Colonic mucosa (tissue), 4 donors: ENCODE data around the gene MRPL1. TPM values are rescaled to one million over a fixed set of nuclear protein-coding genes. Genes with fewer than 3 reads are reported as not detected.

Experiments
- DNase-seq: peaks from one replicate; pipeline ENCODE4 v3.0.0-alpha.2; 2020
- H3K27ac ChIP-seq: fragments of 200-600 bp; one replicate; pipeline ENCODE4 v1.8.0; 2021
- H3K27me3 ChIP-seq: fragments of 200-600 bp; one replicate; pipeline ENCODE4 v1.8.0; 2021
- H3K36me3 ChIP-seq: fragments of 200-600 bp; one replicate; pipeline ENCODE4 v1.8.0; 2021
- H3K4me1 ChIP-seq: fragments of 200-600 bp; one replicate; pipeline ENCODE4 v1.8.0; 2021; ENCODE audit warnings: mild to moderate bottlenecking
- H3K4me3 ChIP-seq: fragments of 200-600 bp; one replicate; pipeline ENCODE4 v1.8.0; 2021
- H3K9ac ChIP-seq, 2 donors: one replicate each; pipeline ENCODE4 v1.7.0; 2013; ENCODE audit warnings: control low read depth in 2 of 2, low read depth in 2 of 2, low read length in 2 of 2
- H3K9me3 ChIP-seq: fragments of 200-600 bp; one replicate; pipeline ENCODE4 v1.8.0; 2021
- intact Hi-C: fragments of 100-400 bp; cut with DNase I; formaldehyde crosslinking; loops from one replicate; pipeline ENCODE4 v1.14.1; 2022
- total RNA-seq, 2 donors: library from RNA; stranded (reverse); fragmentation: NEBNext Ultra II Directional in 1 of 2; extraction: Animal tissue kit (Norgen Biotek cat#: 25700) in 1 of 2; gene quantifications; one replicate each; pipeline ENCODE4 v1.2.1, GENCODE V29; 2021
- TF ChIP-seq, protein P1 (sequence below): fragments of 200-600 bp; IDR thresholded peaks from one replicate; pipeline ENCODE4 v1.8.0; 2022; ENCODE audit warnings: antibody characterized with exemption, mild to moderate bottlenecking
- donor health status: healthy.
- donor health status: DM: no; HTN: no; CAD: no.
- donor health status: DM: no; HTN: no; CAD: no.

Gene MRPL1
- total RNA-seq, 2 donors from 2014 or later = 37.2 to 42.3 TPM

DNA sequence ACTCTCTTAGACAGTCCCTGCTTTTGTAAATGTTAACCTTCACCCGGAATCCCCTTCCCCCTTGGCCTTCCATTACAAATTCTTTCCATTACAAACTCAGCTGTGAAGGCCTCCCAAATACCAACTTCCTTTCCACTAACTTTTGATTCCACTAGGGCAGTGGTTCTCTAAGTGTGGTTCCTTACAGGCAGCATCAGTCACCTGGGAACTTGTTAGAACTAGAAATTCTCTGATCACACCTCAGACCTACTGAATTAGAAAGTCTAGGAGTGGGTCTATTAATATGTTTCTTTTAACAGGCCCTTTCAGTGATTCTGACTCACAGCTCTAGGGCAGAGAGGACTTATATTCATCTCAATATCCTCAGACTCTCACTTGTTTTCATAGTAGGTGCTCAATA, 19.0 kb upstream of the MRPL1 start:
- TF ChIP-seq, protein P1, sequence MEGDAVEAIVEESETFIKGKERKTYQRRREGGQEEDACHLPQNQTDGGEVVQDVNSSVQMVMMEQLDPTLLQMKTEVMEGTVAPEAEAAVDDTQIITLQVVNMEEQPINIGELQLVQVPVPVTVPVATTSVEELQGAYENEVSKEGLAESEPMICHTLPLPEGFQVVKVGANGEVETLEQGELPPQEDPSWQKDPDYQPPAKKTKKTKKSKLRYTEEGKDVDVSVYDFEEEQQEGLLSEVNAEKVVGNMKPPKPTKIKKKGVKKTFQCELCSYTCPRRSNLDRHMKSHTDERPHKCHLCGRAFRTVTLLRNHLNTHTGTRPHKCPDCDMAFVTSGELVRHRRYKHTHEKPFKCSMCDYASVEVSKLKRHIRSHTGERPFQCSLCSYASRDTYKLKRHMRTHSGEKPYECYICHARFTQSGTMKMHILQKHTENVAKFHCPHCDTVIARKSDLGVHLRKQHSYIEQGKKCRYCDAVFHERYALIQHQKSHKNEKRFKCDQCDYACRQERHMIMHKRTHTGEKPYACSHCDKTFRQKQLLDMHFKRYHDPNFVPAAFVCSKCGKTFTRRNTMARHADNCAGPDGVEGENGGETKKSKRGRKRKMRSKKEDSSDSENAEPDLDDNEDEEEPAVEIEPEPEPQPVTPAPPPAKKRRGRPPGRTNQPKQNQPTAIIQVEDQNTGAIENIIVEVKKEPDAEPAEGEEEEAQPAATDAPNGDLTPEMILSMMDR = no peak

DNA sequence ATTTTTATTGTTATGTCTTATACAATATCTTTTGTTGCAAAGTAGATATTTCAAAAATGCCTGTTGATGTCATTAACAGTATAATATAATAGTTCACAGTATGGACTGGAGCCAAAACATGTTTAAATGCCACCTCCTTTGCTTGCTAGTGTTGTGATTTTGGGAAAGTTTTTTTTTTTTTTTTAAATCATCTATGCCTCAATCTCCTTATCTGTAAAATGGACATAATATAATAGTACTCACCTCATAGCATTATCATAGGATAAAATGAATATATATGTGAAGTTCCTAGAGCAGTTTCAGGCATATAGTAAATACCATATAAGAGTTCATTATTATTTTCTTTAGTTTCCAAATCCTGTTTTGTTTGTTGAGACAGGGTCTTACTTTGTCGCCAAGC, 18.3 kb upstream of the MRPL1 start:
- Histone ChIP-seq H3K36me3 (no peaks in the 10 kb centered on the region), H3K9me3 (no peaks in the 10 kb centered on the region), H3K27ac (no peak overlapping the region), H3K27me3 (no peaks in the 10 kb centered on the region), H3K4me3 (no peak overlapping the region), H3K4me1 (no peaks in the 10 kb centered on the region), H3K9ac (no peak overlapping the region)
- TF ChIP-seq, protein P1 = no peak
- no peak for DNase-seq
- intact Hi-C loops = no loop called here

More for the DNA sequence above, 19.0 kb upstream of the MRPL1 start:
- no peaks in the 10 kb centered on the region for H3K36me3 ChIP-seq
- DNase-seq = no peak
- no peaks in the 10 kb centered on the region for H3K27me3 ChIP-seq
- no peak overlapping the region for H3K9ac ChIP-seq
- H3K9me3 ChIP-seq = no peaks in the 10 kb centered on the region
- no peaks in the 10 kb centered on the region for H3K4me1 ChIP-seq
- no peak overlapping the region for H3K27ac ChIP-seq
- H3K4me3 ChIP-seq = no peak overlapping the region
- intact Hi-C loops = no loop called here

DNA sequence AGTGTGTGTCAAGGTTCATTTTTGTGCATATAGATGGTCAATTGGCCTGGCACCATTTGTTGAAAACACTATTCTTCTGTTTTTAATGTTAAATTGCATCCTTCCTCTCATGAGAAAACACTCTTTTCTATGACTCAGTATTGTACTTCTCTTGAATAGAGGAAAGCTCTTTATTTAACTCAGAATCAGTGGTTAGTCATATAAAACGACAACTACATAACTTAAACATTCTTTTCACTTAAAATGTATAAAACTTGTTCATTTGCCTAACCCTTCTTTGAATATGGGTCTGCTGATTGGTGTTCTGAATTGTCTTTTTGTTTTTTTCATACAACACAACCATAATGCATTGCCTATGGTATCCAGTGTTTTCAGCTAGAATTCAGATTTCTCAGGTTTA, 17.2 kb upstream of the MRPL1 start:
- no peak for DNase-seq
- no peak overlapping the region for H3K9ac ChIP-seq
- no peak overlapping the region for H3K4me3 ChIP-seq
- no peak overlapping the region for H3K27ac ChIP-seq
- no peaks in the 10 kb centered on the region for H3K9me3 ChIP-seq
- intact Hi-C loops = no loop called here
- no peaks in the 10 kb centered on the region for H3K4me1 ChIP-seq
- TF ChIP-seq, protein P1 = no peak
- H3K36me3 ChIP-seq = no peaks in the 10 kb centered on the region
- no peaks in the 10 kb centered on the region for H3K27me3 ChIP-seq

DNA sequence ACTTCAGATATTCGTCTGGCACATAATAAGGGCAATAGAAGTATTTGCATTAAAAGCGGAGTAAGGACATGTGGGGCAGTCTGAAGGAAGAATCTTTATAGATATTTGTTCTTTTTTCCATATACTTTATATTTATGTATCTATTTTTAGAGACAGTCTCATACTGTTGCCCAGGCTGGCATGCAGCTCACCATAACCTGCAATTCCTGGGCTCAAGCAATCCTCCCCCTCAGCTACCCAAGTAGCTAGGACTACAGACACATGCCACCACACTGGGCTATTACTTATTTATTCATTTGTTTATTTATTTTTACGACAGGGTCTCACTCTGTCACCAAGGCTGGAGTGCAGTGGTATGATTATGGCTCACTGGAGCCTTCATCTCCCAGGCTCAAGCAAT, 16.7 kb upstream of the MRPL1 start:
- intact Hi-C loops = no loop called here
- no peak for DNase-seq
- Histone ChIP-seq H3K4me3 (no peak overlapping the region), H3K27me3 (no peaks in the 10 kb centered on the region), H3K4me1 (no peaks in the 10 kb centered on the region), H3K9ac (no peak overlapping the region), H3K27ac (no peak overlapping the region), H3K36me3 (no peaks in the 10 kb centered on the region), H3K9me3 (no peaks in the 10 kb centered on the region)
- TF ChIP-seq, protein P1 = no peak

DNA sequence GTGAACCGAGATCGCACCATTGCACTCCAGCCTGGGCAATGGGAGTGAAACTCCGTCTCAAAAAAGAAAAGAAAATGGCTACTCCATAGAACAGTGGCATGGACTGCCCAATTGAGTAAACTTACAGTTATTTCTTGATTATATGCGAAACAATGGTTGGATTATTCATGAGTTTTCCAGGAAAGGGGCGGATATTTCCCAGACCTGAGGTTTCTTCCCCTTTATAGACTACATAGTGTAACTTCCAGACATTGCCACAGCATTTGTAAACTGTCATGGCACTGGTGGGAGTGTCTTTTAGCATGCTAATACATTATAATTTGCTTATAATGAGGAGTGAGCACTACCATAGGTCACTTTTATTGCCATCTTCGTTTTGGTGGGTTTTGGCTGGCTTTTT, 14.1 kb upstream of the MRPL1 start:
- intact Hi-C loops = no loop called here

More for the DNA sequence above, 14.1 kb upstream of the MRPL1 start:
- Histone ChIP-seq H3K9ac (no peak overlapping the region), H3K27me3 (no peaks in the 10 kb centered on the region), H3K27ac (no peak overlapping the region), H3K4me3 (no peak overlapping the region), H3K9me3 (no peaks in the 10 kb centered on the region), H3K4me1 (no peaks in the 10 kb centered on the region), H3K36me3 (no peaks in the 10 kb centered on the region)
- TF ChIP-seq, protein P1 = no peak
- DNase-seq = no peak
